Tibial nerve (tissue), 4 donors: Measurements from ENCODE around the gene GALR1. TPM values are rescaled to one million over a fixed set of nuclear protein-coding genes. Genes with fewer than 3 reads are reported as not detected.

Source experiments
- DNase-seq, 2 donors: peaks; one replicate each; pipeline ENCODE4 v3.0.0-alpha.2; 2019; ENCODE audit warnings: low spot score in 2 of 2
- H3K27ac ChIP-seq, 4 donors: fragments of 200-600 bp; sonication (generic) in 3 of 4; one replicate each; pipeline ENCODE4 v1.5.1; 2017 to 2019; ENCODE audit warnings: mild to moderate bottlenecking in 1 of 4
- H3K27me3 ChIP-seq, 2 donors: fragments of 200-600 bp; sonication (generic) in 1 of 2; one replicate each; pipeline versions ENCODE4 v1.5.1 to v1.6.0; 2017 to 2019
- H3K36me3 ChIP-seq, 3 donors: fragments of 200-600 bp; sonication (generic); one replicate each; pipeline ENCODE4 v1.5.1; 2018 to 2019
- H3K4me1 ChIP-seq, 4 donors: fragments of 200-600 bp; sonication (generic) in 3 of 4; one replicate each; pipeline ENCODE4 v1.5.1; 2017 to 2019
- H3K4me3 ChIP-seq, 4 donors: fragments of 200-600 bp; sonication (generic) in 3 of 4; one replicate each; pipeline ENCODE4 v1.5.1; 2017 to 2019; ENCODE audit warnings: mild to moderate bottlenecking in 1 of 4, moderate library complexity in 1 of 4
- H3K9me3 ChIP-seq, 4 donors: fragments of 200-600 bp; sonication (generic) in 3 of 4; one replicate each; pipeline ENCODE4 v1.5.1; 2017 to 2019
- CTCF ChIP-seq, 5 experiments: fragments of 200-600 bp in 3 of 5; fragments of 450-650 bp in 2 of 5; sonication (generic) in 3 of 5; IDR thresholded peaks; one replicate each; pipeline ENCODE4 v1.5.1; 2016 to 2019; ENCODE audit warnings: antibody characterized with exemption in 5 of 5, mild to moderate bottlenecking in 3 of 5, moderate library complexity in 2 of 5
- EP300 ChIP-seq, 2 donors: sonication (generic); formaldehyde crosslinking; IDR thresholded peaks; one replicate each; pipeline ENCODE4 v1.6.1; 2017; ENCODE audit warnings: antibody characterized with exemption in 2 of 2, mild to moderate bottlenecking in 1 of 2
- POLR2A ChIP-seq, 2 donors: fragments of 450-650 bp; IDR thresholded peaks; one replicate each; pipeline ENCODE4 v1.6.1; 2017; ENCODE audit warnings: antibody characterized with exemption in 2 of 2, mild to moderate bottlenecking in 2 of 2, moderate library complexity in 2 of 2
- WGBS, 2 donors: methylation state at CpG; one replicate each; pipeline ENCODE4 v1.1.5; 2018; 5-methylcytosine and 5-hydroxymethylcytosine counted together
- total RNA-seq, 4 donors: library from RNA; depleted of rRNA; stranded (reverse); fragments of >200 nt; gene quantifications; one replicate each; pipeline ENCODE4 v1.1.0, GENCODE V29; 2016

The GALR1 gene
- total RNA-seq, 4 donors from 2014 or later, result 0.42 to 1.2 (median 0.87) TPM; not detected in 1

GRCh38 chr18:77308216-77308615 is 58.6 kb downstream of the GALR1 start:
- 73 to 78% methylated on average over 6 of the region's 6 CpGs for WGBS, 2 donors
- Histone ChIP-seq H3K9me3 (no peaks in the 10 kb centered on the region), H3K36me3 (no peaks in the 10 kb centered on the region), H3K27me3 (no peaks in the 10 kb centered on the region), H3K27ac (no peak overlapping the region), H3K4me3 (no peak overlapping the region), H3K4me1 (no peaks in the 10 kb centered on the region)
- no peak for DNase-seq
- TF ChIP-seq EP300 (IDR thresholded peaks at IDR 0.05) (no peak), CTCF (IDR thresholded peaks at IDR 0.05) (no peak), POLR2A (IDR thresholded peaks at IDR 0.05) (no peak)

GRCh38 chr18:77314511-77314910 is 64.9 kb downstream of the GALR1 start:
- no peaks in the 10 kb centered on the region for H3K36me3 ChIP-seq
- no peaks in the 10 kb centered on the region for H3K9me3 ChIP-seq
- H3K4me3 ChIP-seq, result no peak overlapping the region
- 92 to 93% methylated on average over 6 of the region's 6 CpGs for WGBS, 2 donors
- DNase-seq, result no peak
- TF ChIP-seq EP300 (IDR thresholded peaks at IDR 0.05), result no peak
- TF ChIP-seq POLR2A (IDR thresholded peaks at IDR 0.05), result no peak
- no peak for TF ChIP-seq CTCF (IDR thresholded peaks at IDR 0.05)
- no peaks in the 10 kb centered on the region for H3K27me3 ChIP-seq
- no peaks in the 10 kb centered on the region for H3K4me1 ChIP-seq
- no peak overlapping the region for H3K27ac ChIP-seq

DNA sequence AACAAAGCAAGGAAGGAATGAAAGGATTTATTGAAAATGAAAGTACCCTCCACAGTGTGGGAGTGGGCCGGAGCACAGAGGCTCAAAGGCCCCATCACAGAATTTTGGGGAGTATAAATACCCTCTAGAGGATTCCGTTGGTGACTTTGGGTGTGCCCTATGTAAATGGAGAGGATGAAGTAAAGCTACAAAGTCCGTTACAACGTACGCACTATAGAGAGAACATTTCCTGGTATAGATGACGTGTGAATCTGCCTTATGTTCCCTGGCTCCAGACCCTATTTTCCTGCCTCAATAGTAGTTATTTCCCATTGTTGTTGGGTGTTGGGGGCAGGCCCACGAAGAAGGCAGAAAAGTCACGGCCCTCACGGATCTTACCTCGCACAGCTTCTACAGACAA is 65.3 kb downstream of the GALR1 start:
- Histone ChIP-seq H3K9me3 (no peaks in the 10 kb centered on the region), H3K27me3 (no peaks in the 10 kb centered on the region), H3K4me1 (no peaks in the 10 kb centered on the region), H3K36me3 (no peaks in the 10 kb centered on the region), H3K4me3 (no peak overlapping the region), H3K27ac (no peak overlapping the region)
- WGBS, 2 donors, result 88 to 89% methylated on average over 10 of the region's 10 CpGs
- TF ChIP-seq CTCF (IDR thresholded peaks at IDR 0.05), result no peak
- no peak for TF ChIP-seq EP300 (IDR thresholded peaks at IDR 0.05)
- TF ChIP-seq POLR2A (IDR thresholded peaks at IDR 0.05), result no peak
- no peak for DNase-seq

DNA sequence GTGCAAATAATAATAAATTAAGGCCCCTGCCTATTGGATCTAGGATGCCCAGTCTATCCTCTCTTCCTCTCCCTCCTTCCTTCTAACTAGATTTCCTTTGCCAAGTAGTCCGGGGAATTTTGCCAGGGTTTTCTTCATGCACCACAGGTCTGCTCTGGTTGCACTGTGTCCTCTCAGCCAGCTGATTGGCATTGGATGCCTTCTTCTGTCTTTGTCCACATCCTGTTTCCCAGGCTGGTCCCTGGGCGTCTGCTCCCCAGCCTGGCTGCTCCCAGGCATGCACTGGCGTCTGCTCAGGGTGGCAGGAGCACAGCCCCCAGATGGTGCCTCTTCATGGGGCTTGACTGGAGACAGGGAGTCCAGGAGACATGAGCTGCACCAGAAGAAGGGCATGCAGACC is 66.4 kb downstream of the GALR1 start:
- 70 to 72% methylated on average over 3 of the region's 3 CpGs for WGBS, 2 donors
- no peaks in the 10 kb centered on the region for H3K9me3 ChIP-seq
- H3K4me3 ChIP-seq, result no peak overlapping the region
- H3K27me3 ChIP-seq, result no peaks in the 10 kb centered on the region
- H3K36me3 ChIP-seq, result no peaks in the 10 kb centered on the region
- no peaks in the 10 kb centered on the region for H3K4me1 ChIP-seq
- DNase-seq, result no peak
- no peak overlapping the region for H3K27ac ChIP-seq
- TF ChIP-seq POLR2A (IDR thresholded peaks at IDR 0.05), result no peak
- TF ChIP-seq CTCF (IDR thresholded peaks at IDR 0.05), result no peak
- TF ChIP-seq EP300 (IDR thresholded peaks at IDR 0.05), result no peak

DNA sequence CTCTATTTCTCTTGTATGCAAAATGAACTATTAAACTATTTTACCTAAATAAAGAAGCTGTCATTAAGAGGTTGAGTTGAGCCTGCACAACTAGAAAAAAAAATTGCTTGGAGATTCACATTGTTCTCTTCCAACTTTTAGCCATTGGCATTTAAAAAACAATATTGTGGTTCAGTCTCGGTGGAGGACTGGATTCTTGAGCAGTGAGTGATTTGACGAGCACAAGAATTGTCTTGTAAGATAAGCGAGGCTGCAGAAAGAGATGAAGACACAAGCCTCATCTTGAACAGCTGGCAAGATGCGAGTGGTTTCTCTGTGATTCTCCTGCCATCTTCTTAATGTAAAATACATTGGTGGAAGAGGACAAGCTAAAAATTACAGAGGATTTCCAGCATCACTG is 67.0 kb downstream of the GALR1 start:
- TF ChIP-seq EP300 (IDR thresholded peaks at IDR 0.05) (no peak), POLR2A (IDR thresholded peaks at IDR 0.05) (no peak), CTCF (IDR thresholded peaks at IDR 0.05) (no peak)
- no peaks in the 10 kb centered on the region for H3K36me3 ChIP-seq
- no peaks in the 10 kb centered on the region for H3K27me3 ChIP-seq
- H3K9me3 ChIP-seq, result no peaks in the 10 kb centered on the region
- H3K27ac ChIP-seq, result no peak overlapping the region
- 59 to 61% methylated on average over 4 of the region's 4 CpGs for WGBS, 2 donors
- H3K4me1 ChIP-seq, result no peaks in the 10 kb centered on the region
- no peak for DNase-seq
- H3K4me3 ChIP-seq, result no peak overlapping the region
